CD14-positive monocyte (primary cell): ENCODE results near the gene SESN3. TPM values are rescaled to one million over a fixed set of nuclear protein-coding genes. Genes with fewer than 3 reads are reported as not detected.

Experiments
- DNase-seq, 3 donors: peaks; one replicate each; pipeline ENCODE4 v3.0.0-alpha.2; 2011 to 2022
- H2AFZ ChIP-seq: 2 replicates; pipeline ENCODE4 v1.6.0; 2012; ENCODE audit warnings: mild to moderate bottlenecking, low read depth, low read length, inconsistent platforms; ENCODE audit not compliant: insufficient read depth, poor library complexity, severe bottlenecking
- H3K27ac ChIP-seq, 2 donors: 1 replicate in 1 of 2; 2 replicates in 1 of 2; pipeline ENCODE4 v1.5.1; 2012 to 2013; ENCODE audit warnings: low read length in 2 of 2, control low read depth in 1 of 2, inconsistent platforms in 1 of 2, low read depth in 1 of 2, mild to moderate bottlenecking in 1 of 2
- H3K27me3 ChIP-seq, 2 donors: one replicate each; pipeline versions ENCODE4 v1.6.0 to v1.6.1; 2011 to 2013; ENCODE audit warnings: low read length in 2 of 2; ENCODE audit not compliant: control insufficient read depth in 2 of 2, insufficient read depth in 2 of 2
- H3K36me3 ChIP-seq, 2 donors: replicated peaks in 1 of 2; 1 replicate in 1 of 2; 2 replicates in 1 of 2; pipeline versions ENCODE4 v1.5.1 to v1.6.1; 2012 to 2013; ENCODE audit warnings: low read length in 2 of 2, control low read depth in 1 of 2, inconsistent platforms in 1 of 2, mild to moderate bottlenecking in 1 of 2; ENCODE audit not compliant: insufficient read depth in 2 of 2, control insufficient read depth in 1 of 2
- H3K4me1 ChIP-seq, 2 donors: 1 replicate in 1 of 2; 2 replicates in 1 of 2; pipeline versions ENCODE4 v1.5.1 to v1.6.1; 2012 to 2013; ENCODE audit warnings: low read length in 2 of 2, control low read depth in 1 of 2, inconsistent platforms in 1 of 2, mild to moderate bottlenecking in 1 of 2, moderate library complexity in 1 of 2; ENCODE audit not compliant: insufficient read depth in 2 of 2, control insufficient read depth in 1 of 2
- H3K4me2 ChIP-seq: replicated peaks from 2 replicates; pipeline ENCODE3; 2012; ENCODE audit warnings: low read length, moderate library complexity, mild to moderate bottlenecking; ENCODE audit not compliant: poor library complexity, severe bottlenecking; ENCODE audit errors: extremely low read depth
- H3K4me3 ChIP-seq, 3 experiments: fragments of 200-600 bp in 1 of 3; sonication (generic) in 1 of 3; replicated peaks in 1 of 3; 1 replicate in 2 of 3; 2 replicates in 1 of 3; pipeline ENCODE4 v1.5.1; 2011 to 2013; ENCODE audit warnings: low read length in 3 of 3, mild to moderate bottlenecking in 3 of 3, control low read depth in 2 of 3, low read depth in 2 of 3, inconsistent platforms in 1 of 3, moderate library complexity in 1 of 3
- H3K79me2 ChIP-seq: 2 replicates; pipeline ENCODE4 v1.6.0; 2012; ENCODE audit warnings: mild to moderate bottlenecking, control low read depth, inconsistent platforms, low read length, moderate library complexity; ENCODE audit not compliant: insufficient read depth
- H3K9ac ChIP-seq: 2 replicates; pipeline ENCODE4 v1.6.0; 2017; ENCODE audit warnings: low read length, mild to moderate bottlenecking; ENCODE audit not compliant: insufficient read depth, poor library complexity, severe bottlenecking
- H3K9me3 ChIP-seq, 2 donors: replicated peaks in 1 of 2; 1 replicate in 1 of 2; 2 replicates in 1 of 2; pipeline versions ENCODE4 v1.5.1 to v1.6.1; 2012 to 2013; ENCODE audit warnings: low read length in 2 of 2, control low read depth in 1 of 2; ENCODE audit not compliant: control insufficient read depth in 1 of 2, insufficient read depth in 1 of 2
- H4K20me1 ChIP-seq: 2 replicates; pipeline ENCODE4 v1.6.0; 2012; ENCODE audit warnings: mild to moderate bottlenecking, low read length, control low read depth, moderate library complexity; ENCODE audit not compliant: insufficient read depth
- H3K27ac Mint-ChIP-seq, 7 donors: one replicate each; pipeline ENCODE4 v1.8.0; 2020; ENCODE audit warnings: mild to moderate bottlenecking in 7 of 7, mixed read lengths in 7 of 7, moderate library complexity in 6 of 7, inconsistent platforms in 2 of 7
- H3K27me3 Mint-ChIP-seq, 3 donors: one replicate each; pipeline ENCODE4 v1.8.0; 2021 to 2022; ENCODE audit warnings: low read depth in 3 of 3, mild to moderate bottlenecking in 3 of 3, mixed read lengths in 3 of 3, moderate library complexity in 3 of 3, inconsistent platforms in 1 of 3
- H3K36me3 Mint-ChIP-seq, 2 donors: one replicate each; pipeline ENCODE4 v1.8.0; 2020; ENCODE audit warnings: mixed read lengths in 2 of 2, inconsistent platforms in 1 of 2, mild to moderate bottlenecking in 1 of 2
- H3K4me1 Mint-ChIP-seq: one replicate; pipeline ENCODE4 v1.8.0; 2020; ENCODE audit warnings: mild to moderate bottlenecking, mixed read lengths
- H3K4me3 Mint-ChIP-seq, 2 donors: one replicate each; pipeline ENCODE4 v1.8.0; 2020; ENCODE audit warnings: mild to moderate bottlenecking in 2 of 2, mixed read lengths in 2 of 2, moderate library complexity in 1 of 2
- H3K9me3 Mint-ChIP-seq, 7 donors: one replicate each; pipeline ENCODE4 v1.8.0; 2020 to 2022; ENCODE audit warnings: mixed read lengths in 7 of 7, mild to moderate bottlenecking in 6 of 7, moderate library complexity in 6 of 7, inconsistent platforms in 2 of 7
- WGBS: methylation state at CpG from one replicate; pipeline ENCODE4 v1.1.5; 2013; ENCODE audit warnings: missing lambda C conversion rate; ENCODE audit not compliant: insufficient coverage; 5-methylcytosine and 5-hydroxymethylcytosine counted together
- intact Hi-C, 2 donors: fragments of 100-400 bp; cut with micrococcal nuclease; formaldehyde crosslinking; loops; one replicate each; pipeline versions ENCODE4 v1.15.0 to v1.15.1; 2023
- polyA plus RNA-seq, 3 donors: library from polyadenylated mRNA; depleted of rRNA in 1 of 3; unstranded in 2 of 3; stranded (reverse) in 1 of 3; fragments of 300-500 nt in 2 of 3; fragments of >200 nt in 1 of 3; fragmentation: Illumina TruSeq in 2 of 3; gene quantifications; 1 replicate in 2 of 3; 2 replicates in 1 of 3; pipeline ENCODE4 v1.2.3, GENCODE V29; 2012 to 2021
- TF ChIP-seq, protein P1 (sequence below): fragments of 200-600 bp; IDR thresholded peaks from one replicate; pipeline ENCODE4 v1.8.0; 2022; ENCODE audit warnings: antibody characterized with exemption, mild to moderate bottlenecking

Gene SESN3
- polyA plus RNA-seq, 3 donors, result 1.1 to 7.4 (median 1.4) TPM

DNA sequence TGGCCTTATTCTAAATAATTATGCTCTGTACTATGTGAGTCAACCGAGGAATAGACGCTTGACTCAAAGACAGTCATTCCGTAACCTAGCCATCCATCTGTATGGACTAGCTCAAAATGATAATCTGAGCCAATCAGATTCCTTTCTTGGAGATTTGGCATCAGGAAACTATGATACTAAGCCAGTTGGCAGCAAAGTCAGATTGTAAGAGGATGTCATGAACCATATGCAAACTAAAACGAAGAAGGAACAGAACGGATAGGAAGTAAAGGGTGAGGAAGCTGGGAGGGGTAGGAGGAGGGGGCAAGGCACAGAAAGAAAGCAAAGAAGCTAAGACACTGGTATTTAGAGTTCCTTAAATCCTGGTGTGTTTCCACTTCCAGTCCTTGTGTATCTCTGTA is 10.7 kb upstream of the SESN3 start:
- H3K4me1 Mint-ChIP-seq, result peaks cover 47% of the 10 kb centered on the region
- peak overlapping the region; percentile 48 to 89 (median 75) for H3K27ac Mint-ChIP-seq
- H3K36me3 ChIP-seq, result no peaks in the 10 kb centered on the region
- H3K9me3 Mint-ChIP-seq, result no peaks in the 10 kb centered on the region
- no peak overlapping the region for H3K9ac ChIP-seq
- H2AFZ ChIP-seq, result peak overlapping the region; percentile 51
- peak overlapping the region; percentile 2 to 63 (median 37) for H3K4me3 ChIP-seq
- no peaks in the 10 kb centered on the region for H3K79me2 ChIP-seq
- DNase-seq, result peak in 2 of 3 donors; percentile 40 to 53
- intact Hi-C loops, result no loop called here
- H3K4me2 ChIP-seq, result peak overlapping the region; percentile 53
- 56% methylated on average over 5 of the region's 5 CpGs for WGBS
- peaks cover 0 to 1% (median 0%) of the 10 kb centered on the region in 3 donors for H3K27me3 Mint-ChIP-seq
- H3K4me1 ChIP-seq, result peaks cover 36 to 44% of the 10 kb centered on the region in 2 donors
- H3K27me3 ChIP-seq, result no peaks in the 10 kb centered on the region
- TF ChIP-seq, protein P1, sequence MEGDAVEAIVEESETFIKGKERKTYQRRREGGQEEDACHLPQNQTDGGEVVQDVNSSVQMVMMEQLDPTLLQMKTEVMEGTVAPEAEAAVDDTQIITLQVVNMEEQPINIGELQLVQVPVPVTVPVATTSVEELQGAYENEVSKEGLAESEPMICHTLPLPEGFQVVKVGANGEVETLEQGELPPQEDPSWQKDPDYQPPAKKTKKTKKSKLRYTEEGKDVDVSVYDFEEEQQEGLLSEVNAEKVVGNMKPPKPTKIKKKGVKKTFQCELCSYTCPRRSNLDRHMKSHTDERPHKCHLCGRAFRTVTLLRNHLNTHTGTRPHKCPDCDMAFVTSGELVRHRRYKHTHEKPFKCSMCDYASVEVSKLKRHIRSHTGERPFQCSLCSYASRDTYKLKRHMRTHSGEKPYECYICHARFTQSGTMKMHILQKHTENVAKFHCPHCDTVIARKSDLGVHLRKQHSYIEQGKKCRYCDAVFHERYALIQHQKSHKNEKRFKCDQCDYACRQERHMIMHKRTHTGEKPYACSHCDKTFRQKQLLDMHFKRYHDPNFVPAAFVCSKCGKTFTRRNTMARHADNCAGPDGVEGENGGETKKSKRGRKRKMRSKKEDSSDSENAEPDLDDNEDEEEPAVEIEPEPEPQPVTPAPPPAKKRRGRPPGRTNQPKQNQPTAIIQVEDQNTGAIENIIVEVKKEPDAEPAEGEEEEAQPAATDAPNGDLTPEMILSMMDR, result no peak
- peak overlapping the region; percentile 49 to 72 for H3K4me3 Mint-ChIP-seq
- peak overlapping the region in 1 of 2 donors; percentile 58 for H3K27ac ChIP-seq
- no peaks in the 10 kb centered on the region for H3K9me3 ChIP-seq
- no peaks in the 10 kb centered on the region for H4K20me1 ChIP-seq
- H3K36me3 Mint-ChIP-seq, result no peaks in the 10 kb centered on the region

DNA sequence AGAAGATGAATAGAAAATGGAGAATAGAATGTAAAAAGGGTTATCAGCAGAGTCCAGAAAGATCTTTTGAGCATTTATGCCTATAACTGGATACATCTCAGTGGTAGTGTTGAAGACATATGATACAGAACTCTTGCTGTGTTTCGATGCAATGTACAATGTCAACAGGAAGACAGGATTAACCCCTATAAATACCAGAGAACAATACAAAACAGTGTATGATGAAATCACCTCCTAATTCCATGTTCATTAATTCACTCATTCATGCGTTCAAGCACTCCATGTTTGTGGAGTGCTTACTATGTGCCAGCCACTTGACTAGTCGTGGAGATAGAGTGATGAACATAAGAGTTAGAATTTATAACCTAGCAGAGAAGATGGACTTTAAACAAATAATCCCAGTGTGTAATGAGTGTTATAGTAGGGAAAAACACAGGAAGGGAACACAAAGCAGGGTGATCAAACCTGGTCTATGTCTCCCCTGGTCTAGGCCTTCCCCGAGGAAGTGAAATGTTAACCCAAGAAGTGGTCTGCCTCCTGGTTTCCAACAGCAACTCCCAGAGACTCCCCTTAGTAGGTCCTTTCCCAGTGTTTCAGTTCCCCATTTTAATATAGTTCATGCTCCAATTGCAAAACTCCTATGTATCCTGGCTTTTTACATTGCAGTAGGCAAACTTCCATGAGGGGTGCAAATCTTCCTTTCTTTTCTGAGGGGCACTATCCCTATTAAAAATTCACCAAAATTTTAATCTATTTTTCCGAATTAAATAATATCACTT is 9.1 kb upstream of the SESN3 start:
- Histone ChIP-seq H3K9ac (no peak overlapping the region), H3K36me3 (no peaks in the 10 kb centered on the region), H4K20me1 (no peaks in the 10 kb centered on the region), H3K4me2 (no peak overlapping the region), H3K79me2 (no peaks in the 10 kb centered on the region), H3K27ac (no peak overlapping the region), H3K9me3 (no peaks in the 10 kb centered on the region), H3K27me3 (no peaks in the 10 kb centered on the region), H3K4me3 (no peak overlapping the region), H2AFZ (no peak overlapping the region), H3K4me1 (peaks cover 28 to 37% of the 10 kb centered on the region in 2 donors)
- H3K4me3 Mint-ChIP-seq, result no peak overlapping the region
- no peaks in the 10 kb centered on the region for H3K36me3 Mint-ChIP-seq
- TF ChIP-seq, protein P1, result no peak
- peak in 2 of 3 donors; percentile 30 to 52 for DNase-seq
- intact Hi-C loops, result loop anchor here (10.0 kb wide), 3 partner anchors 45 to 545 kb away; partner anchors contain the start of gene FAM76B (in 1 of the 2)
- no peaks in the 10 kb centered on the region for H3K9me3 Mint-ChIP-seq
- H3K27me3 Mint-ChIP-seq, result peaks cover 0 to 1% (median 0%) of the 10 kb centered on the region in 3 donors
- 97% methylated on average over 3 of the region's 5 CpGs for WGBS
- no peak overlapping the region for H3K27ac Mint-ChIP-seq
- peaks cover 40% of the 10 kb centered on the region for H3K4me1 Mint-ChIP-seq
